Measurements from ENCODE around the gene ATRX. TPM values are rescaled to one million over a fixed set of nuclear protein-coding genes. Genes with fewer than 3 reads are reported as not detected.
"Not testable (repeated sequence)": the region's sequence is repeated elsewhere in the genome, so short reads cannot be mapped to it uniquely, and the experiment has no call there.

Gene ATRX
- polyA plus RNA-seq, 1 of the 3 experiments (the other 2 are of a cell fraction) = 27.6 TPM

GRCh38 chrX:77755561-77755960, 30.5 kb downstream of the ATRX start:
- POLR2A ChIA-PET = no interaction called here
- DNase-seq = no peak
- H2AFZ ChIP-seq (ENCODE audit: low read depth) = no peak overlapping the region
- H3F3A ChIP-seq (replicated peaks; ENCODE audit: insufficient read depth) = peaks cover 9% of the 10 kb centered on the region
- H3K36me3 ChIP-seq (replicated peaks in 1 of 2; ENCODE audit: control insufficient read depth in 1 of 2, insufficient read depth in 2 of 2, low read length in 1 of 2) = peaks cover 0 to 23% of the 10 kb centered on the region in 2 experiments
- H3K27me3 ChIP-seq (ENCODE audit: insufficient read depth) = no peaks in the 10 kb centered on the region
- no peaks in the 10 kb centered on the region for H3K4me1 ChIP-seq (ENCODE audit: control insufficient read depth in 1 of 2, insufficient read depth in 2 of 2, low read depth in 1 of 2, low read length in 1 of 2)
- 100% methylated on average over 3 of the region's 6 CpGs for WGBS (ENCODE audit: low lambda C conversion rate)
- no peak for TF ChIP-seq GATA2 (CRISPR knock-in tag; IDR thresholded peaks at IDR 0.05)
- no peak for TF ChIP-seq RCOR1 (IDR thresholded peaks at IDR 0.05; ENCODE audit: low read length)
- TF ChIP-seq SMC3 (IDR thresholded peaks at IDR 0.05; ENCODE audit: low read depth, low read length) = no peak
- TF ChIP-seq TEAD4 (IDR thresholded peaks at IDR 0.05; ENCODE audit: borderline replicate concordance, insufficient read depth) = no peak
- no peak for TF ChIP-seq GABPA (IDR thresholded peaks at IDR 0.05; ENCODE audit: low read depth)
- TF ChIP-seq FOSL2 (IDR thresholded peaks at IDR 0.05; ENCODE audit: borderline replicate concordance, low read depth) = no peak
- TF ChIP-seq ZBTB33 (IDR thresholded peaks at IDR 0.05; ENCODE audit: borderline replicate concordance, low read depth) = no peak
- no peak for TF ChIP-seq NRF1 (IDR thresholded peaks at IDR 0.05; ENCODE audit: low read depth, low read length)
- no peak for TF ChIP-seq ELF1 (IDR thresholded peaks at IDR 0.05)
- peaks cover 61% of the 10 kb centered on the region for H4K20me1 ChIP-seq (ENCODE audit: insufficient read depth)
- peaks cover 97% of the 10 kb centered on the region for H3K79me2 ChIP-seq (ENCODE audit: insufficient read depth)
- no peaks in the 10 kb centered on the region for H3K9me2 ChIP-seq
- CTCF ChIA-PET = no interaction called here
- no peak overlapping the region for H3K4me2 ChIP-seq
- no peak overlapping the region for H3K4me3 ChIP-seq (ENCODE audit: low read depth in 2 of 2, low read length in 1 of 2)
- no peak overlapping the region for H3K27ac ChIP-seq (ENCODE audit: low read depth in 2 of 2, low read length in 1 of 2)
- H3K9ac ChIP-seq = no peak overlapping the region
- no peaks in the 10 kb centered on the region for H3K9me3 ChIP-seq

- H2AFZ ChIP-seq (ENCODE audit: low read depth); CTCF ChIA-PET; DNase-seq; H3K27ac ChIP-seq (ENCODE audit: low read depth in 2 of 2, low read length in 1 of 2); H3K9me3 ChIP-seq; H3K9me2 ChIP-seq; H3K4me2 ChIP-seq; H3K27me3 ChIP-seq (ENCODE audit: insufficient read depth); H3K4me3 ChIP-seq (ENCODE audit: low read depth in 2 of 2, low read length in 1 of 2); H3K4me1 ChIP-seq (ENCODE audit: control insufficient read depth in 1 of 2, insufficient read depth in 2 of 2, low read depth in 1 of 2, low read length in 1 of 2); H3K9ac ChIP-seq; POLR2A ChIA-PET: not testable (repeated sequence)
- Histone ChIP-seq H4K20me1 (ENCODE audit: insufficient read depth) (peaks cover 67% of the 10 kb centered on the region), H3K79me2 (ENCODE audit: insufficient read depth) (peaks cover 97% of the 10 kb centered on the region), H3K36me3 (replicated peaks in 1 of 2; ENCODE audit: control insufficient read depth in 1 of 2, insufficient read depth in 2 of 2, low read length in 1 of 2) (peaks cover 0 to 19% of the 10 kb centered on the region in 2 experiments), H3F3A (replicated peaks; ENCODE audit: insufficient read depth) (peaks cover 10% of the 10 kb centered on the region)
- WGBS (ENCODE audit: low lambda C conversion rate) = 74% methylated on average over 1 of the region's 1 CpG
These were observed 32.1 kb downstream of the ATRX start for GRCh38 chrX:77753942-77754341.

- CTCF ChIA-PET = no interaction called here
- H3K9ac ChIP-seq = no peak overlapping the region
- POLR2A ChIA-PET = no interaction called here
- 71% methylated on average over 5 of the region's 5 CpGs for WGBS (ENCODE audit: low lambda C conversion rate)
- H3K36me3 ChIP-seq (replicated peaks in 1 of 2; ENCODE audit: control insufficient read depth in 1 of 2, insufficient read depth in 2 of 2, low read length in 1 of 2) = peaks cover 0 to 2% of the 10 kb centered on the region in 2 experiments
- peaks cover 10% of the 10 kb centered on the region for H3F3A ChIP-seq (replicated peaks; ENCODE audit: insufficient read depth)
- H2AFZ ChIP-seq (ENCODE audit: low read depth) = no peak overlapping the region
- no peak overlapping the region for H3K4me3 ChIP-seq (ENCODE audit: low read depth in 2 of 2, low read length in 1 of 2)
- H3K27me3 ChIP-seq (ENCODE audit: insufficient read depth) = no peaks in the 10 kb centered on the region
- H3K4me2 ChIP-seq = no peak overlapping the region
- no peak overlapping the region for H3K27ac ChIP-seq (ENCODE audit: low read depth in 2 of 2, low read length in 1 of 2)
- H3K4me1 ChIP-seq (ENCODE audit: control insufficient read depth in 1 of 2, insufficient read depth in 2 of 2, low read depth in 1 of 2, low read length in 1 of 2) = no peaks in the 10 kb centered on the region
- H4K20me1 ChIP-seq (ENCODE audit: insufficient read depth) = peaks cover 66% of the 10 kb centered on the region
- H3K9me2 ChIP-seq = no peaks in the 10 kb centered on the region
- no peak for DNase-seq
- peaks cover 97% of the 10 kb centered on the region for H3K79me2 ChIP-seq (ENCODE audit: insufficient read depth)
- no peaks in the 10 kb centered on the region for H3K9me3 ChIP-seq
- TF ChIP-seq GATA2 (CRISPR knock-in tag; IDR thresholded peaks at IDR 0.05) (no peak), IRF3 (IDR thresholded peaks at IDR 0.05; ENCODE audit: low read depth, low read length) (no peak), PBX3 (IDR thresholded peaks at IDR 0.05) (no peak), FOSL2 (IDR thresholded peaks at IDR 0.05; ENCODE audit: borderline replicate concordance, low read depth) (no peak), FOXM1 (IDR thresholded peaks at IDR 0.05; ENCODE audit: low read depth) (no peak), NRF1 (IDR thresholded peaks at IDR 0.05; ENCODE audit: low read depth, low read length) (no peak), MAX (IDR thresholded peaks at IDR 0.05; ENCODE audit: low read depth) (no peak), TCF12 (IDR thresholded peaks at IDR 0.05) (no peak), EP300 (IDR thresholded peaks at IDR 0.05; ENCODE audit: borderline replicate concordance in 1 of 2, low read depth in 1 of 2, low read length in 1 of 2) (no peak), CHD2 (IDR thresholded peaks at IDR 0.05; ENCODE audit: low read length, partially characterized antibody) (no peak), SMC3 (IDR thresholded peaks at IDR 0.05; ENCODE audit: low read depth, low read length) (no peak), RFX5 (IDR thresholded peaks at IDR 0.05; ENCODE audit: low read length) (no peak), JUND (IDR thresholded peaks at IDR 0.05) (no peak), GABPA (IDR thresholded peaks at IDR 0.05; ENCODE audit: low read depth) (no peak), NFIC (IDR thresholded peaks at IDR 0.05; ENCODE audit: borderline replicate concordance) (no peak)
These were observed 36.3 kb downstream of the ATRX start for GRCh38 chrX:77749695-77750094.

All from SK-N-SH (cell line).